Activated CD8-positive, alpha-beta memory T cell treated with anti-CD3 and anti-CD28 coated beads, Interleukin-2, amount 50 U/mL, for 1 hour (primary cell): ENCODE data around the gene GRID1.

Experiments used
- DNase-seq: peaks from one replicate; pipeline ENCODE4 v3.0.0-alpha.2; 2020; ENCODE audit errors: extremely low read depth

GRID1 gene

GRCh38 chr10:85617751-85618546 lies 748.6 kb downstream of the GRID1 start:
- no peak for DNase-seq

- no peak for DNase-seq
Observed at GRCh38 chr10:85615556-85615955, 751.0 kb downstream of the GRID1 start.

GRCh38 chr10:85614981-85615380 lies 751.6 kb downstream of the GRID1 start:
- no peak for DNase-seq

GRCh38 chr10:85614566-85614965 lies 752.0 kb downstream of the GRID1 start:
- DNase-seq: no peak

GRCh38 chr10:85613391-85613790 lies 753.2 kb downstream of the GRID1 start:
- no peak for DNase-seq

GRCh38 chr10:85612833-85613232 lies 753.8 kb downstream of the GRID1 start:
- DNase-seq: no peak

GRCh38 chr10:85612378-85612775 lies 754.2 kb downstream of the GRID1 start:
- DNase-seq: peak; percentile 7

GRCh38 chr10:85611746-85612377 lies 754.7 kb downstream of the GRID1 start:
- DNase-seq: no peak

GRCh38 chr10:85611093-85611740 lies 755.4 kb downstream of the GRID1 start:
- DNase-seq: no peak

GRCh38 chr10:85610381-85611092 lies 756.1 kb downstream of the GRID1 start:
- no peak for DNase-seq

GRCh38 chr10:85609509-85609908 lies 757.1 kb downstream of the GRID1 start:
- no peak for DNase-seq

- no peak for DNase-seq
Observed at GRCh38 chr10:85608706-85609105, 757.9 kb downstream of the GRID1 start.

GRCh38 chr10:85607043-85607695 lies 759.4 kb downstream of the GRID1 start:
- no peak for DNase-seq

GRCh38 chr10:85606401-85606800 lies 760.2 kb downstream of the GRID1 start:
- no peak for DNase-seq

GRCh38 chr10:85604884-85605283 lies 761.7 kb downstream of the GRID1 start:
- no peak for DNase-seq

GRCh38 chr10:85604136-85604725 lies 762.4 kb downstream of the GRID1 start:
- no peak for DNase-seq

GRCh38 chr10:85603151-85603940 lies 763.2 kb downstream of the GRID1 start:
- DNase-seq: no peak

- no peak for DNase-seq
Observed at GRCh38 chr10:85602713-85603112, 763.9 kb downstream of the GRID1 start.

GRCh38 chr10:85602306-85602705 lies 764.3 kb downstream of the GRID1 start:
- DNase-seq: no peak

- DNase-seq: no peak
Observed at GRCh38 chr10:85601526-85601925, 765.1 kb downstream of the GRID1 start.

GRCh38 chr10:85600744-85601081 lies 765.9 kb downstream of the GRID1 start:
- DNase-seq: no peak
